Ishikawa (cell line): ENCODE measurements around the gene LPP.

Experiments
- EP300 ChIP-seq: IDR thresholded peaks from 2 replicates; pipeline ENCODE4 v1.6.1; 2012; ENCODE audit warnings: borderline replicate concordance
- FOXM1 ChIP-seq: IDR thresholded peaks from 2 replicates; pipeline ENCODE4 v1.6.1; 2012; ENCODE audit warnings: low read depth, borderline replicate concordance
- NFIC ChIP-seq: IDR thresholded peaks from 2 replicates; pipeline ENCODE4 v1.6.1; 2012
- TAF1 ChIP-seq: IDR thresholded peaks from 2 replicates; pipeline ENCODE4 v1.6.1; 2012; ENCODE audit warnings: low read depth, mild to moderate bottlenecking
- YY1 ChIP-seq: IDR thresholded peaks from 2 replicates; pipeline ENCODE4 v1.6.1; 2012; ENCODE audit warnings: low read depth
- ZBTB7A ChIP-seq: IDR thresholded peaks from 2 replicates; pipeline ENCODE4 v1.6.1; 2012; ENCODE audit warnings: low read depth
- TF ChIP-seq, protein P1 (sequence below): IDR thresholded peaks from 2 replicates; pipeline ENCODE4 v1.6.1; 2012
- TF ChIP-seq, protein P2 (sequence below): IDR thresholded peaks from 2 replicates; pipeline ENCODE4 v1.6.1; 2012
- TF ChIP-seq, protein P3 (sequence below): IDR thresholded peaks from 2 replicates; pipeline ENCODE4 v1.6.1; 2012; ENCODE audit warnings: low read depth, mild to moderate bottlenecking

DNA sequence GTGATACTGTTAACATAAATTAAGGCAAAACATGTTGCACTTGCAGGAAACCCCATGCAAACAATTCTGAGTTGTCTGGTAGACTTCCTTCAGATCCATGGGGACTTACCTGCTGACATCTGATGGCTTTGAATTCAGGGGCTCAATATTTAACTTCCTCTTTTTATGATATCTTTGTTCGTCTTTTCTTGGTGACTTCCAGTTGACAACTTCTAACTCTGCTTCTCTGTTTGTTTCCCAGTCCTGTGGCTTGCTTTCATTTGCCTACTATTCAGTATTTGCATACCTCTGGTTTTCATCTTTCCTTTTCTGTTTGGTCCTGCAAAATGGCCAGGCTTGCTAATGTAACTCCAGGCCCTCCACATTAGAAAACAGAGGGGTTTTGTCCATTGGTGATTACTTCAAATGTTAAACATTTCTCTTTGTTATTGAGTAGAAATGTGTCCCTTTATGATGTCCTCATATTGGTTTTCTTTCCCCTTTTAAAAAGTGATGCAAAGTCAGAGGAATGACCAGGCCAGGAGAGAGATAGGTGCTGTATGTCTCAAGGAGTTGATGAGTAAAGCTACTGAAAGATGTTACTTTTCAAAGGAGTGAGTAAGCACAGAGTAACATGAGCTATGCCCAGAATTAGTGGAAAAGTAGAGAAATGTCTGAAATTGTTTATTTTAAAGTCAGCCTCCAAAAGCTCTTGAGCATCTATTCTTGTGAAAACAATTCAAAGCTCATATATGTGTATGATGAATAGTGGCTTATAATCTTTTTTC is 335.9 kb downstream of the LPP start:
- TF ChIP-seq TAF1 (no peak), NFIC (no peak), EP300 (no peak), ZBTB7A (no peak), YY1 (no peak), FOXM1 (no peak)
- TF ChIP-seq, protein P1, sequence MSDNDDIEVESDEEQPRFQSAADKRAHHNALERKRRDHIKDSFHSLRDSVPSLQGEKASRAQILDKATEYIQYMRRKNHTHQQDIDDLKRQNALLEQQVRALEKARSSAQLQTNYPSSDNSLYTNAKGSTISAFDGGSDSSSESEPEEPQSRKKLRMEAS: no peak
- TF ChIP-seq, protein P2, sequence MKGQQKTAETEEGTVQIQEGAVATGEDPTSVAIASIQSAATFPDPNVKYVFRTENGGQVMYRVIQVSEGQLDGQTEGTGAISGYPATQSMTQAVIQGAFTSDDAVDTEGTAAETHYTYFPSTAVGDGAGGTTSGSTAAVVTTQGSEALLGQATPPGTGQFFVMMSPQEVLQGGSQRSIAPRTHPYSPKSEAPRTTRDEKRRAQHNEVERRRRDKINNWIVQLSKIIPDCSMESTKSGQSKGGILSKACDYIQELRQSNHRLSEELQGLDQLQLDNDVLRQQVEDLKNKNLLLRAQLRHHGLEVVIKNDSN: no peak
- TF ChIP-seq, protein P3, sequence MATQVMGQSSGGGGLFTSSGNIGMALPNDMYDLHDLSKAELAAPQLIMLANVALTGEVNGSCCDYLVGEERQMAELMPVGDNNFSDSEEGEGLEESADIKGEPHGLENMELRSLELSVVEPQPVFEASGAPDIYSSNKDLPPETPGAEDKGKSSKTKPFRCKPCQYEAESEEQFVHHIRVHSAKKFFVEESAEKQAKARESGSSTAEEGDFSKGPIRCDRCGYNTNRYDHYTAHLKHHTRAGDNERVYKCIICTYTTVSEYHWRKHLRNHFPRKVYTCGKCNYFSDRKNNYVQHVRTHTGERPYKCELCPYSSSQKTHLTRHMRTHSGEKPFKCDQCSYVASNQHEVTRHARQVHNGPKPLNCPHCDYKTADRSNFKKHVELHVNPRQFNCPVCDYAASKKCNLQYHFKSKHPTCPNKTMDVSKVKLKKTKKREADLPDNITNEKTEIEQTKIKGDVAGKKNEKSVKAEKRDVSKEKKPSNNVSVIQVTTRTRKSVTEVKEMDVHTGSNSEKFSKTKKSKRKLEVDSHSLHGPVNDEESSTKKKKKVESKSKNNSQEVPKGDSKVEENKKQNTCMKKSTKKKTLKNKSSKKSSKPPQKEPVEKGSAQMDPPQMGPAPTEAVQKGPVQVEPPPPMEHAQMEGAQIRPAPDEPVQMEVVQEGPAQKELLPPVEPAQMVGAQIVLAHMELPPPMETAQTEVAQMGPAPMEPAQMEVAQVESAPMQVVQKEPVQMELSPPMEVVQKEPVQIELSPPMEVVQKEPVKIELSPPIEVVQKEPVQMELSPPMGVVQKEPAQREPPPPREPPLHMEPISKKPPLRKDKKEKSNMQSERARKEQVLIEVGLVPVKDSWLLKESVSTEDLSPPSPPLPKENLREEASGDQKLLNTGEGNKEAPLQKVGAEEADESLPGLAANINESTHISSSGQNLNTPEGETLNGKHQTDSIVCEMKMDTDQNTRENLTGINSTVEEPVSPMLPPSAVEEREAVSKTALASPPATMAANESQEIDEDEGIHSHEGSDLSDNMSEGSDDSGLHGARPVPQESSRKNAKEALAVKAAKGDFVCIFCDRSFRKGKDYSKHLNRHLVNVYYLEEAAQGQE: no peak
